Measurements from ENCODE around the gene PAX8. TPM values are rescaled to one million over a fixed set of nuclear protein-coding genes. Genes with fewer than 3 reads are reported as not detected.

PAX8 gene
- total and polyA plus RNA-seq, 3 experiments from 2014 or later, result 0.97 to 2.3 (median 2.3) TPM

- H3K27me3 ChIP-seq (ENCODE audit: insufficient read depth, low read length, poor library complexity, severe bottlenecking), result no peaks in the 10 kb centered on the region
- no peak overlapping the region for H3K4me3 ChIP-seq (ENCODE audit: low read length)
- Mint-ChIP-seq H3K27ac (peak overlapping the region in 7 of 8 donors; percentile 35 to 89 (median 69)), H3K36me3 (peaks cover 5 to 93% (median 32%) of the 10 kb centered on the region in 3 donors), H3K4me1 (peaks cover 9 to 38% (median 14%) of the 10 kb centered on the region in 3 donors), H3K9me3 (no peaks in the 10 kb centered on the region), H3K4me3 (no peak overlapping the region), H3K27me3 (no peaks in the 10 kb centered on the region)
- peaks cover 9% of the 10 kb centered on the region for H3K4me1 ChIP-seq (ENCODE audit: insufficient read depth, low read length)
- no peaks in the 10 kb centered on the region for H3K9me3 ChIP-seq (ENCODE audit: low read length)
- H3K36me3 ChIP-seq (ENCODE audit: insufficient read depth, low read length), result peaks cover 79% of the 10 kb centered on the region
- POLR2A ChIA-PET, result no interaction called here
- H3K27ac ChIP-seq (ENCODE audit: low read depth, low read length), result no peak overlapping the region
- CTCF ChIA-PET, result interaction anchor here (1.8 to 18.6 kb wide), 5 partner anchors 14 to 194 kb away, joined by 5 to 470 read pairs (median 92); partner anchors contain the start of gene PSD4
- DNase-seq, result no peak
These were observed 82.7 kb downstream of the PAX8 start for GRCh38 chr2:113195923-113196501.

- Histone ChIP-seq H3K4me1 (ENCODE audit: insufficient read depth, low read length) (peaks cover 12% of the 10 kb centered on the region), H3K27ac (ENCODE audit: low read depth, low read length) (no peak overlapping the region), H3K9me3 (ENCODE audit: low read length) (no peaks in the 10 kb centered on the region), H3K4me3 (ENCODE audit: low read length) (no peak overlapping the region), H3K36me3 (ENCODE audit: insufficient read depth, low read length) (peaks cover 66% of the 10 kb centered on the region), H3K27me3 (ENCODE audit: insufficient read depth, low read length, poor library complexity, severe bottlenecking) (no peaks in the 10 kb centered on the region)
- CTCF ChIA-PET, result interaction anchor here (0.7 to 18.6 kb wide), 5 partner anchors 11 to 54 kb away, joined by 3 to 470 read pairs (median 5); no protein-coding TSS in a partner anchor
- Mint-ChIP-seq H3K4me3 (no peak overlapping the region), H3K27me3 (no peaks in the 10 kb centered on the region), H3K4me1 (peaks cover 33 to 62% (median 46%) of the 10 kb centered on the region in 3 donors), H3K9me3 (no peaks in the 10 kb centered on the region), H3K36me3 (peaks cover 5 to 91% (median 28%) of the 10 kb centered on the region in 3 donors), H3K27ac (peak overlapping the region in 4 of 8 donors; percentile 35 to 66 (median 47))
- no peak for DNase-seq
- POLR2A ChIA-PET, result interaction anchor here (1.5 kb wide), 1 partner anchor 9 kb away, joined by 4 read pairs; no protein-coding TSS in a partner anchor
These were observed 86.1 kb downstream of the PAX8 start for GRCh38 chr2:113192459-113193100.

GRCh38 chr2:113190871-113191270, 87.8 kb downstream of the PAX8 start:
- H3K9me3 Mint-ChIP-seq, result no peaks in the 10 kb centered on the region
- H3K27me3 ChIP-seq (ENCODE audit: insufficient read depth, low read length, poor library complexity, severe bottlenecking), result no peaks in the 10 kb centered on the region
- H3K27me3 Mint-ChIP-seq, result no peaks in the 10 kb centered on the region
- CTCF ChIA-PET, result interaction anchor here (1.0 to 18.6 kb wide), 4 partner anchors 8 to 52 kb away, joined by 3 to 470 read pairs (median 11); no protein-coding TSS in a partner anchor
- no peak for DNase-seq
- no peak overlapping the region for H3K4me3 Mint-ChIP-seq
- peaks cover 40 to 65% (median 47%) of the 10 kb centered on the region in 3 donors for H3K4me1 Mint-ChIP-seq
- H3K4me3 ChIP-seq (ENCODE audit: low read length), result no peak overlapping the region
- POLR2A ChIA-PET, result no interaction called here
- H3K27ac ChIP-seq (ENCODE audit: low read depth, low read length), result no peak overlapping the region
- peaks cover 0 to 88% (median 17%) of the 10 kb centered on the region in 3 donors for H3K36me3 Mint-ChIP-seq
- H3K27ac Mint-ChIP-seq, result peak overlapping the region in 7 of 8 donors; percentile 56 to 68 (median 61)
- no peaks in the 10 kb centered on the region for H3K9me3 ChIP-seq (ENCODE audit: low read length)
- peaks cover 18% of the 10 kb centered on the region for H3K4me1 ChIP-seq (ENCODE audit: insufficient read depth, low read length)
- peaks cover 63% of the 10 kb centered on the region for H3K36me3 ChIP-seq (ENCODE audit: insufficient read depth, low read length)

- no peak overlapping the region for H3K4me3 ChIP-seq (ENCODE audit: low read length)
- H3K9me3 ChIP-seq (ENCODE audit: low read length), result no peaks in the 10 kb centered on the region
- peak overlapping the region; percentile 8 to 94 (median 54) for H3K27ac Mint-ChIP-seq
- ChIA-PET POLR2A (no interaction called here), CTCF (interaction anchor here (1.6 kb wide), 1 partner anchor 11 kb away, joined by 5 read pairs; no protein-coding TSS in a partner anchor)
- H3K9me3 Mint-ChIP-seq, result no peaks in the 10 kb centered on the region
- H3K36me3 ChIP-seq (ENCODE audit: insufficient read depth, low read length), result peaks cover 53% of the 10 kb centered on the region
- no peak overlapping the region for H3K27ac ChIP-seq (ENCODE audit: low read depth, low read length)
- H3K27me3 Mint-ChIP-seq, result no peaks in the 10 kb centered on the region
- H3K36me3 Mint-ChIP-seq, result peaks cover 0 to 84% (median 13%) of the 10 kb centered on the region in 3 donors
- H3K4me1 ChIP-seq (ENCODE audit: insufficient read depth, low read length), result peaks cover 45% of the 10 kb centered on the region
- no peak for DNase-seq
- no peaks in the 10 kb centered on the region for H3K27me3 ChIP-seq (ENCODE audit: insufficient read depth, low read length, poor library complexity, severe bottlenecking)
- H3K4me3 Mint-ChIP-seq, result peak overlapping the region in 3 of 7 donors; percentile 0 to 4 (median 1)
- H3K4me1 Mint-ChIP-seq, result peaks cover 60 to 76% (median 75%) of the 10 kb centered on the region in 3 donors
These were observed 91.0 kb downstream of the PAX8 start for GRCh38 chr2:113187771-113188170.

- CTCF ChIA-PET, result interaction anchor here (1.2 to 1.6 kb wide), 3 partner anchors 11 to 48 kb away, joined by 3 to 5 read pairs (median 4); no protein-coding TSS in a partner anchor
- H3K9me3 ChIP-seq (ENCODE audit: low read length), result no peaks in the 10 kb centered on the region
- H3K9me3 Mint-ChIP-seq, result no peaks in the 10 kb centered on the region
- peaks cover 72 to 90% (median 88%) of the 10 kb centered on the region in 3 donors for H3K4me1 Mint-ChIP-seq
- H3K4me3 ChIP-seq (ENCODE audit: low read length), result no peak overlapping the region
- no peaks in the 10 kb centered on the region for H3K27me3 Mint-ChIP-seq
- POLR2A ChIA-PET, result no interaction called here
- DNase-seq, result no peak
- peaks cover 0 to 84% (median 11%) of the 10 kb centered on the region in 3 donors for H3K36me3 Mint-ChIP-seq
- H3K4me1 ChIP-seq (ENCODE audit: insufficient read depth, low read length), result peaks cover 59% of the 10 kb centered on the region
- H3K4me3 Mint-ChIP-seq, result peak overlapping the region in 4 of 7 donors; percentile 0 to 41 (median 14)
- H3K27me3 ChIP-seq (ENCODE audit: insufficient read depth, low read length, poor library complexity, severe bottlenecking), result no peaks in the 10 kb centered on the region
- peaks cover 51% of the 10 kb centered on the region for H3K36me3 ChIP-seq (ENCODE audit: insufficient read depth, low read length)
- H3K27ac Mint-ChIP-seq, result peak overlapping the region; percentile 0 to 94 (median 76)
- peak overlapping the region; percentile 16 for H3K27ac ChIP-seq (ENCODE audit: low read depth, low read length)
These were observed 92.3 kb downstream of the PAX8 start for GRCh38 chr2:113186433-113186796.

- CTCF ChIA-PET, result interaction anchor here (1.2 kb wide), 2 partner anchors 10 to 47 kb away, joined by 3 to 4 read pairs; no protein-coding TSS in a partner anchor
- H3K36me3 Mint-ChIP-seq, result peaks cover 0 to 80% (median 11%) of the 10 kb centered on the region in 3 donors
- Histone ChIP-seq H3K36me3 (ENCODE audit: insufficient read depth, low read length) (peaks cover 45% of the 10 kb centered on the region), H3K27me3 (ENCODE audit: insufficient read depth, low read length, poor library complexity, severe bottlenecking) (no peaks in the 10 kb centered on the region), H3K4me3 (ENCODE audit: low read length) (no peak overlapping the region), H3K27ac (ENCODE audit: low read depth, low read length) (peak overlapping the region; percentile 16), H3K4me1 (ENCODE audit: insufficient read depth, low read length) (peaks cover 64% of the 10 kb centered on the region), H3K9me3 (ENCODE audit: low read length) (no peaks in the 10 kb centered on the region)
- peak overlapping the region; percentile 0 to 94 (median 80) for H3K27ac Mint-ChIP-seq
- H3K4me1 Mint-ChIP-seq, result peaks cover 77 to 93% (median 92%) of the 10 kb centered on the region in 3 donors
- peak overlapping the region in 3 of 7 donors; percentile 15 to 73 (median 20) for H3K4me3 Mint-ChIP-seq
- H3K9me3 Mint-ChIP-seq, result no peaks in the 10 kb centered on the region
- POLR2A ChIA-PET, result no interaction called here
- no peak for DNase-seq
- H3K27me3 Mint-ChIP-seq, result no peaks in the 10 kb centered on the region
These were observed 92.9 kb downstream of the PAX8 start for GRCh38 chr2:113185664-113186432.

- Mint-ChIP-seq H3K4me1 (peaks cover 79 to 94% (median 92%) of the 10 kb centered on the region in 3 donors), H3K27ac (peak overlapping the region; percentile 0 to 94 (median 84)), H3K27me3 (no peaks in the 10 kb centered on the region), H3K36me3 (peaks cover 0 to 76% (median 10%) of the 10 kb centered on the region in 3 donors), H3K4me3 (peak overlapping the region in 5 of 7 donors; percentile 23 to 64 (median 44)), H3K9me3 (no peaks in the 10 kb centered on the region)
- Histone ChIP-seq H3K9me3 (ENCODE audit: low read length) (no peaks in the 10 kb centered on the region), H3K4me3 (ENCODE audit: low read length) (no peak overlapping the region), H3K27ac (ENCODE audit: low read depth, low read length) (no peak overlapping the region), H3K4me1 (ENCODE audit: insufficient read depth, low read length) (peaks cover 76% of the 10 kb centered on the region), H3K27me3 (ENCODE audit: insufficient read depth, low read length, poor library complexity, severe bottlenecking) (no peaks in the 10 kb centered on the region), H3K36me3 (ENCODE audit: insufficient read depth, low read length) (peaks cover 40% of the 10 kb centered on the region)
- POLR2A ChIA-PET, result interaction anchor here (1.2 kb wide), 1 partner anchor 9 kb away, joined by 4 read pairs; no protein-coding TSS in a partner anchor
- CTCF ChIA-PET, result interaction anchor here (0.9 to 5.6 kb wide), 3 partner anchors 10 to 46 kb away, joined by 4 to 92 read pairs (median 6); no protein-coding TSS in a partner anchor
- no peak for DNase-seq
These were observed 94.0 kb downstream of the PAX8 start for GRCh38 chr2:113184531-113185230.
